GM18951 (cell line): ENCODE results near the gene SUSD1.

Source experiments
- POLR2A ChIP-seq: IDR thresholded peaks from 4 replicates; pipeline ENCODE4 v1.6.1; 2011; ENCODE audit warnings: mild to moderate bottlenecking; ENCODE audit not compliant: insufficient read length, insufficient read depth; ENCODE audit errors: extremely low read depth
- in situ Hi-C: fragments of 300-500 bp; cut with MboI; formaldehyde crosslinking; loops from one replicate; pipeline ENCODE4 v1.12.0; 2022; ENCODE audit warnings: low sequenced_read_pairs, mixed read lengths, inconsistent platforms; ENCODE audit not compliant: unreplicated experiment

SUSD1 gene

GRCh38 chr9:112003538-112003937 lies 171.6 kb downstream of the SUSD1 start:
- TF ChIP-seq POLR2A, result no peak
- in situ Hi-C loops, result no loop called here

GRCh38 chr9:112002847-112003457 lies 172.1 kb downstream of the SUSD1 start:
- in situ Hi-C loops, result no loop called here
- TF ChIP-seq POLR2A, result no peak

- in situ Hi-C loops, result no loop called here
- TF ChIP-seq POLR2A, result no peak
Measured at GRCh38 chr9:112002131-112002846, 172.8 kb downstream of the SUSD1 start.

GRCh38 chr9:112000743-112001142 lies 174.4 kb downstream of the SUSD1 start:
- in situ Hi-C loops, result no loop called here
- TF ChIP-seq POLR2A, result no peak

- TF ChIP-seq POLR2A, result no peak
- in situ Hi-C loops, result no loop called here
Measured at GRCh38 chr9:111999319-111999718, 175.8 kb downstream of the SUSD1 start.

GRCh38 chr9:111997831-111998230 lies 177.3 kb downstream of the SUSD1 start:
- TF ChIP-seq POLR2A, result no peak
- in situ Hi-C loops, result no loop called here

DNA sequence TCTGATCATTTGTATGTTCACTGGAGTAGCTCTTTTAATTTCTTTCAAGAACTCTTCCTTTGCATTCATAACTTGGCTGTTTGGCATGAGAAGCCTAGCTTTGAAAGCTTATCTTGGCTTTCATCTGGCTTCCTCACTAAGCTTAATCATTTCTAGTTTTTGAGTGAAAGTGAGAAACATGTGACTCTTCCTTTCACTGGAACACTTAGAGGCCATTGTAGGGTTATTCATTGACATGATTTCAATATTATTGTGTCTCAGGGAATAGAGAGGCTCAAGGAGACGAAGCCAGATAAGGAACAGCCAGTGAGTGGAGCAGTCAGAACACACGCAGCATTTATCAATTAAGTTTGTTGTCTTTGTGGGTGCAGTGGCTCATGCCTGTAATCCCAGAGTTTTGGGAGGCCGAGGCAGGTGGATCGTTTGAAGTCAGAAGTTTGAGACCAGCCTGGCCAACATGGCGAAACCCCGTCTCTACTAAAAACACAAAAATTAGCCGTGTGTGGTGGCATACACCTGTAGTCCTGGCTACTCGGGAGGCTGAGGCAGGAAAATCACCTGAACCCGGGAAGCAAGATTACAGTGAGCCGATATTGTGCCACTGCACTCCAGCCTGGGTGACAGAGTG lies 180.2 kb downstream of the SUSD1 start:
- in situ Hi-C loops, result no loop called here
- TF ChIP-seq POLR2A, result no peak

DNA sequence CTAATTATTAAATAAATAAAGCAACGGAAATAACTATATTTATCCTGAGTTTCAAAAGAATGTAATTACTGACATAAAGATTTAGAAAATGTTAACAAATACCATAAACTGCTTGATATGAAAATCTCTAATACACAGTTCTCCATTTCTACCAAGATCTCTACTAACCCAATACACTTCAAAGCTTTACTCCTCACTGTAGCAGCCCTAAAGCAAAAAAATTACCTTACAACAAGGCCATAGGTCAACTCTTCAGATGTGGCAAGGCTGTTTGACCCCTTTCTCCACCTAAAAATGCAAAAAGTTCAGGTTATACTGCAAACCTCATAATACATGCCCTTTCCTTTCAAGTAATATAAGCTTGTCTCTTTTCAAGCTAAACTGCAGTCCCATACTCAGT lies 181.8 kb downstream of the SUSD1 start:
- in situ Hi-C loops, result no loop called here
- TF ChIP-seq POLR2A, result no peak

DNA sequence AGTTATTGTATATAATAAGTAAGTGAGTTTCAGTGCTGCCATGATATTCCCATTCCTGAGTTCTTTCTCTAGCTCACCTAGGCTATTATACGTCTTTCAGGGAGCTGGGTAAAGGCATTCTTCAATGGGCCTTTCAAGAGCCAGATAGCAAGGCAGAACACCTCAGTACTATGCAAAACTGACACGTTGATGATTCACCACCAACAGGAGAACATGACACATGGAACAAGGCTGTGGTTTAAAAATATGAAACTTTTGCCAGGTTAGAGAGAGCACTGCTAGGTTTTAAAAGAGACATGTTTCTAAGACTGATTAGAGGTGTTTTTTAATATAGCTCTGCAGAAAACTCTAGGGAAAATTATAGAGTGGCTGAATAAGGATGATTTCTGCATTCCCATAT lies 182.6 kb downstream of the SUSD1 start:
- TF ChIP-seq POLR2A, result no peak
- in situ Hi-C loops, result no loop called here

GRCh38 chr9:111991179-111991578 lies 183.9 kb downstream of the SUSD1 start:
- TF ChIP-seq POLR2A, result no peak
- in situ Hi-C loops, result no loop called here
